Epithelial cell of proximal tubule (primary cell): ENCODE results near the gene FCF1. TPM values are rescaled to one million over a fixed set of nuclear protein-coding genes. Genes with fewer than 3 reads are reported as not detected.

Experiments used
- DNase-seq: peaks from one replicate; pipeline ENCODE4 v3.0.0-alpha.2; 2011; ENCODE audit warnings: low read depth
- H3K4me3 ChIP-seq: 2 replicates; pipeline ENCODE4 v1.5.1; 2011; ENCODE audit warnings: low read depth, mild to moderate bottlenecking, low read length
- CTCF ChIP-seq: conservative IDR thresholded peaks from 2 replicates; pipeline ENCODE4 v1.5.1; 2012; ENCODE audit warnings: low read depth, mild to moderate bottlenecking, low read length
- total RNA-seq: library from RNA; depleted of rRNA; stranded (reverse); fragments of >200 nt; gene quantifications from 2 replicates; pipeline ENCODE4 v1.2.3, GENCODE V29; 2015

The FCF1 gene
- total RNA-seq, 1 donor from 2014 or later: 21.4 TPM

- no peak for TF ChIP-seq CTCF
- no peak overlapping the region for H3K4me3 ChIP-seq
- DNase-seq: no peak
Measured at GRCh38 chr14:74786796-74787315, 73.9 kb downstream of the FCF1 start.

Other genes starting within 250 kb of the FCF1 start
- gene NPC2, start 219.8 kb upstream of the FCF1 start, total RNA-seq: 229 and 281 TPM in 2 replicates
- 41.6 and 50.3 TPM in 2 replicates for gene ISCA2, start 219.4 kb upstream of the FCF1 start, total RNA-seq
- 33.1 and 39.5 TPM in 2 replicates for gene LTBP2, start 100.9 kb upstream of the FCF1 start, total RNA-seq
- gene AREL1, start 64 bp upstream of the FCF1 start, total RNA-seq: 28.9 and 35.7 TPM in 2 replicates
- gene YLPM1, start 50.2 kb downstream of the FCF1 start, total RNA-seq: 20.3 and 22.5 TPM in 2 replicates
- not detected in 2 replicates for gene PROX2, start 163.0 kb downstream of the FCF1 start, total RNA-seq
- 58.6 and 91.8 TPM in 2 replicates for gene DLST, start 168.8 kb downstream of the FCF1 start, total RNA-seq
- 18.7 and 21.3 TPM in 2 replicates for gene RPS6KL1, start 210.1 kb downstream of the FCF1 start, total RNA-seq
- gene PGF, start 242.5 kb downstream of the FCF1 start, total RNA-seq: 6.1 and 7.0 TPM in 2 replicates